GM19395 (cell line): ENCODE results near the gene PPP1R37.

Experiments used
- ATAC-seq: cut with Tn5 transposase; IDR thresholded peaks from one replicate; pipeline ENCODE4 v1.9.1; 2021; ENCODE audit warnings: mild to moderate bottlenecking, moderate library complexity; ENCODE audit not compliant: unreplicated experiment

The PPP1R37 gene

GRCh38 chr19:45186509-45187334, 93.7 kb downstream of the PPP1R37 start:
- no peak for ATAC-seq

GRCh38 chr19:45187421-45188100, 94.6 kb downstream of the PPP1R37 start:
- no peak for ATAC-seq

- ATAC-seq, result no peak
Observed at GRCh38 chr19:45189971-45190370, 97.0 kb downstream of the PPP1R37 start.

- no peak for ATAC-seq
Observed at GRCh38 chr19:45191375-45191774, 98.4 kb downstream of the PPP1R37 start.

- no peak for ATAC-seq
Observed at GRCh38 chr19:45195764-45196163, 102.8 kb downstream of the PPP1R37 start.
